GM12865 (cell line): ENCODE measurements around the gene FNDC8.
"Not testable (repeated sequence)": the region's sequence is repeated elsewhere in the genome, so short reads cannot be mapped to it uniquely, and the experiment has no call there.

Source experiments
- DNase-seq: peaks from one replicate; pipeline ENCODE4 v3.0.0; 2010; ENCODE audit warnings: low read depth
- H3K4me3 ChIP-seq: 2 replicates; pipeline ENCODE4 v1.5.1; 2011; ENCODE audit warnings: mild to moderate bottlenecking, low read depth, low read length, control low read depth
- CTCF ChIP-seq: IDR thresholded peaks from 2 replicates; pipeline ENCODE4 v1.5.1; 2011; ENCODE audit warnings: low read length, control low read depth, low read depth, inconsistent platforms; ENCODE audit not compliant: insufficient read depth; ENCODE audit errors: missing control alignments

FNDC8 gene

GRCh38 chr17:35097776-35098175 lies 23.6 kb upstream of the FNDC8 start:
- DNase-seq, result no peak
- TF ChIP-seq CTCF, result no peak
- no peak overlapping the region for H3K4me3 ChIP-seq

GRCh38 chr17:35099908-35100307 lies 21.5 kb upstream of the FNDC8 start:
- no peak for DNase-seq
- H3K4me3 ChIP-seq, result no peak overlapping the region
- no peak for TF ChIP-seq CTCF

GRCh38 chr17:35101036-35101435 lies 20.4 kb upstream of the FNDC8 start:
- no peak for TF ChIP-seq CTCF

GRCh38 chr17:35101725-35102124 lies 19.7 kb upstream of the FNDC8 start:
- no peak for DNase-seq
- TF ChIP-seq CTCF, result no peak
- H3K4me3 ChIP-seq, result no peak overlapping the region

More at GRCh38 chr17:35101036-35101435, 20.4 kb upstream of the FNDC8 start:
- H3K4me3 ChIP-seq, result no peak overlapping the region
- no peak for DNase-seq

GRCh38 chr17:35103271-35103670 lies 18.1 kb upstream of the FNDC8 start:
- H3K4me3 ChIP-seq, result no peak overlapping the region
- TF ChIP-seq CTCF, result no peak

GRCh38 chr17:35104844-35105450 lies 16.5 kb upstream of the FNDC8 start:
- no peak for TF ChIP-seq CTCF
- DNase-seq, result no peak
- H3K4me3 ChIP-seq, result no peak overlapping the region

More at GRCh38 chr17:35103271-35103670, 18.1 kb upstream of the FNDC8 start:
- DNase-seq, result no peak

GRCh38 chr17:35110791-35111190 lies 10.6 kb upstream of the FNDC8 start:
- H3K4me3 ChIP-seq, result not testable (repeated sequence)

More at GRCh38 chr17:35110791-35111190, 10.6 kb upstream of the FNDC8 start:
- not testable (repeated sequence) for DNase-seq
